Stimulated activated CD8-positive, alpha-beta memory T cell treated with anti-CD3 and anti-CD28 coated beads, Interleukin-7, amount 100 ng/mL, for 48 hours (primary cell): ENCODE results near the gene PSMD11.
"Not testable (repeated sequence)": the region's sequence is repeated elsewhere in the genome, so short reads cannot be mapped to it uniquely, and the experiment has no call there.

Experiments
- DNase-seq, 2 donors: peaks; one replicate each; pipeline ENCODE4 v3.0.0-alpha.2; 2020; ENCODE audit warnings: low read depth in 1 of 2; ENCODE audit errors: extremely low read depth in 1 of 2

PSMD11 gene

GRCh38 chr17:32510466-32510865 lies 66.2 kb downstream of the PSMD11 start:
- no peak for DNase-seq

GRCh38 chr17:32512328-32512727 lies 68.0 kb downstream of the PSMD11 start:
- DNase-seq, result no peak

GRCh38 chr17:32513579-32513978 lies 69.3 kb downstream of the PSMD11 start:
- no peak for DNase-seq

GRCh38 chr17:32514606-32515005 lies 70.3 kb downstream of the PSMD11 start:
- DNase-seq, result no peak

- no peak for DNase-seq
Measured at GRCh38 chr17:32515677-32516383, 71.5 kb downstream of the PSMD11 start.

- DNase-seq, result no peak
Measured at GRCh38 chr17:32516450-32516849, 72.1 kb downstream of the PSMD11 start.

DNA sequence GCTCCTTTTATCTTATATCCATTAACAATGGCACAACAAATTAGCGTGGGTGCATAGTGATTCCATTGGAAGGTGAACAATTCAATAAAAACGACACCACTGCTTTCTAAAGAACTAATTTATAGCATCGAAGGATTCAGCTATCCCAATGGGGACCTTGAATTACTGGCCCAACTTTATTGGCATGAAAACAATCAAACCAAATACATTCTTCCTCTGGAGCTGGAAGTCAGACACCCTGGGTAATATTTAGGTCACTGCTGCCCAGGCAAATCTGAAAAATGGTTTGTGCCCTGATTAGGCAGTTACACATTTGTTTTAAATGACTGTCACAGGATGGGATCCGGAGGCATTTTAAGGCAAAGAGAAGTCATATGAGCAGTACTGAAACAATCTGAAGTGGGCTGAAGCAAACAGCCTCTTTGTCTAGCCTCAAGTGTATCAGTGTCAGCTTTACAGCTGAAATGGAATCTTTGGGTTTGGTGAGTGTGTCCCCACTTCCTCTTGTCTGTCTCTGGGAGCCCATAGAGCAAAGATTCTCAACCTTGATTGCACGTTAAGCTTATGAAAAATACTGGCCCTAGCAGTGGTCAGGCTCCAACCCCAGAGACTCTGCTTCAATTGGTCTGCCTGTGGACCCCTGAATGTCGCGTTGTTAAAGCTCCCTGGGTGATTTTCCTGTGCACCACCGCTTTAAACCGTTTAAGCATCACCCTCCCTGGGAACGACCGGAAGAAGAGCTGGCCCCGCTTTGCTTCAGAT lies 72.8 kb downstream of the PSMD11 start:
- DNase-seq, result no peak

DNA sequence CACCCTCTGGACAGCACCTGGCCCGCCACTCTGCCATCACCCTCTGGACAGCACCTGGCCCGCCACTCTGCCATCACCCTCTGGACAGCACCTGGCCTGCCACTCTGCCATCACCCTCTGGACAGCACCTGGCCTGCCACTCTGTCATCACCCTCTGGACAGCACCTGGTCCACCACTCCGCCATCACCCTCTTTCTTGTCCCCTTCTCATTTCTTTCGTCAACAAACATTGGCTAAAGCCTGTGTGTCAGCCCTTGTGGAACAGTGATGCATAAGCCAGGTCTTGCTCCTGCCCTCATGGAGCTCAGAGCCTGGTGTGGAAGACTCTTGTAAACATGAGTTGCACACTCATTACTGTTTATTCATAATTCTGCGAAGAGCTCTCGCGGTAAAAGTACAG lies 73.7 kb downstream of the PSMD11 start:
- no peak for DNase-seq

GRCh38 chr17:32518646-32519227 lies 74.4 kb downstream of the PSMD11 start:
- no peak for DNase-seq

GRCh38 chr17:32519228-32520103 lies 75.2 kb downstream of the PSMD11 start:
- peak; percentile 43 to 61 for DNase-seq

DNA sequence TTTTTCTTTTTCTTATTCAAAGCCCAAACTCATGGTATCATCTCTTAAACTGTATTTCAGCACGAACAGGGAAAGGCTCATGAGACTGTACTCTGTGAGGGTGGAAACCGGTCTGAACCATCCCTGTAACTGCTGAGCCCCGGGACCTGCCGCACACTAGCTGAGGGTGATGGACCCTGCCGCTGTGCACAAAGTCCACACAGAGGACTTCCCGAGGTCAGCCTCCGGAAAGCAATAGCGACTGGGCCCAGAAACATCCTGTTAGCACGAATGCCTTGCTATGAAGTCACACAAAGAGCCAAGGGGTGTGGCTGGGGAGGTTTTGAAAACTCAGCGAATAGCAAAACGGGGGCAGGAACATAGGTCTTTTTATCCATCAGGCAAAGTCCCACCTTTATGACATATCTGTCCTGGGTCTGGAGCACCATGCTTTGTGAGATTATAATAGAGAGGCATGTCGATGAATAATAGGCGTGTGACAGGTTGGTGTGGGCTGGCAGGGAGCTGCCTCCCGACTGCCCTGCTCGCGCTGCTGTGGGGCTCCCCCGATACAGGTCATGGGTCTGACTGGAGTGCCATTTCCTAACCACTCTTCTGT lies 75.9 kb downstream of the PSMD11 start:
- DNase-seq, result peak in 1 of 2 donors; percentile 58

DNA sequence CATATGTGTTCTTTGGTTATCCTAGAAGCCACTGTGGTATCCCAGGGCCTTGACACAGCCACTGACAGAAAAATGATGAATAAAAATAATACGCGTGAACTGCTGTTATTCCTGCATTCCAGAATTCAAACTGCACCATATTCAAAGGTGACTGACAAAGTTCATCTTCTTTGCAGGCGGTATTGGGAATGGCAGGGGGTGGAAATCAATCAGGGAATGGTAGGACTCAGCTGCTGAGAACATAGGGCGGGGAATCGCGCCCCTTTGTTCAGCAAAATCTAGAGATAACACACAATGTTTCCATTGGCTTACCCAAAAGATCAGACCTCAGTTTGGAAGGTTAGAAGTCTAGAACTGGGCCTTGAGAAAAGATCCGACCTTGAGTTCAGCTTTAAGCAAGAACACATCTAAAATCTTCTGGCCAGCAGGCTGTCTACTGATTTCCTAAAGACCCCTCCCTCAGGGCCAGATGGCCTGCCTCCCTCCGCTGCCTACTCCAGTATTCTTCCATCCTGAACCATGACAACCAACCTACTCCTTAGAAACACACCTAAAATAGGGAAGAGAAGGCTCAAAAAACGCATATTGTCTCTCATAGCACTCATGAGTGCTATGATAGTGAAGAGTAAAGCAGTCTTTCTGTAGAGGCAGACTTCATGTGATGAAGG lies 76.6 kb downstream of the PSMD11 start:
- no peak for DNase-seq

- DNase-seq, result peak in 1 of 2 donors; percentile 52
Measured at GRCh38 chr17:32523017-32523680, 78.8 kb downstream of the PSMD11 start.

DNA sequence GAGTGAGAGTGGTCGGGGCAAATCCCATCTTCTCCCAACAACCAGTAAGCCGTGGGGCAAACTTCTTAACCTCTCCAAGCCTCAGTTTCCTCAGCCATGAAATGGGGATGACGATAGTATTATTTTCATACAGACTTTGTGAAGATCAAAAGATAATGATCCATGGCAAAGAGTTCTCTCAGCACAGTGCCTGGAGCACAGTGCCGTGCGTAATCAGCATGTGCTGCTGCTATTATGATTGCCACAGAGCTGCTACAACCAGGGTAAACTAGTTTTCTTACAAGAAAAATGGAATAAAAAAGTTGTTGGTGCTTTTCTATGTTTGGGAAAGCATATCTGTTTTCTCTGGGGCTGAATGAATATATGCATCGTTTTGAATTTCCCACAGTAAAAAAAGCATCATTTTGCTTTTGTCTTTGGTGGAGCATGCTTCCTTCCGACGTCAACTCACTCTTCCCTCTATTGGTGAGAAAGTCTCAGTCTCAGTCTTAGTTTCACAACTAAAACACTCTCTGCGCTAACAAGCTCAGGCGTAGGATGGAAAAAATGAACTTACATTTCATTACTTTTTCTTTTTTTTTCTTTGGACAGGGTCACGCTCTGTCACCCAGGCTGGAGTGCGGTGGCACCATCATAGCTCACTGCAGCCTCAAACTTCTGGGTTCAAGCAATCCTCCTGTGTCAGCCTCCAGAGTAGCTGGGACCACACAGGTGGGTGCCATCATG lies 79.7 kb downstream of the PSMD11 start:
- no peak for DNase-seq

DNA sequence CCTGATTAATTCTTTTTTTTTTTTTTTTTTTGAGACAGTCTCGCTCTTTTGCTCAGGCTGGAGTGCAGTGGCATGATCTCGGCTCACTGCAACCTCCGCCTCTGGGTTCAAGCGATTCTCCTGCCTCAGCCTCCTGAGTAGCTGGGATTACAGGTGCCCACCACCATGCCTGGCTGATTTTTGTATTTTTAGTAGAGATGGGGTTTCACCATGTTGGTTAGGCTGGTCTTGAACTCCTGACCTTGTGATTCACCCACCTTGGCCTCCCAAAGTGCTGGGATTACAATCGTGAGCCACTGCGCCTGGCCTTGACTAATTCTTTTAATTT lies 80.2 kb downstream of the PSMD11 start:
- not testable (repeated sequence) for DNase-seq

DNA sequence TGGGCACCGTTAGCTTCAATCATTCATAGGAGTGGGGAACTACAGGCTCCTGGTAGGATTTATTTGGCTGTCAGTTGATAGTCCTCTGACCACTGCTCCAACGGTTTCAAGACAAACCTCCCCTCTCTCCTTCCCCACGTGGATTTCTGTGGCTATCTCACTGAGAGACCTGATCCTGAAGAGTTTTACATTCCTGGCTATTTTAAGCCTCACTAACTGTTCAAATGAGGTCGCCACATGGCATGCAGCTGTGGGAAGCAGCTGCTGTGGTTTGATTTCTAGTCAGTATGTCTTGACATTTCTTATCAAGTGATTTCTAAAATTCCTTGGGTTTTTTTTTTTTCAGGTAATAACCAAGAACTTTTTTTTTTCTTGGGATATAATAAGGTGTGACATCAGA lies 80.8 kb downstream of the PSMD11 start:
- no peak for DNase-seq

GRCh38 chr17:32527146-32527545 lies 82.8 kb downstream of the PSMD11 start:
- DNase-seq, result no peak

DNA sequence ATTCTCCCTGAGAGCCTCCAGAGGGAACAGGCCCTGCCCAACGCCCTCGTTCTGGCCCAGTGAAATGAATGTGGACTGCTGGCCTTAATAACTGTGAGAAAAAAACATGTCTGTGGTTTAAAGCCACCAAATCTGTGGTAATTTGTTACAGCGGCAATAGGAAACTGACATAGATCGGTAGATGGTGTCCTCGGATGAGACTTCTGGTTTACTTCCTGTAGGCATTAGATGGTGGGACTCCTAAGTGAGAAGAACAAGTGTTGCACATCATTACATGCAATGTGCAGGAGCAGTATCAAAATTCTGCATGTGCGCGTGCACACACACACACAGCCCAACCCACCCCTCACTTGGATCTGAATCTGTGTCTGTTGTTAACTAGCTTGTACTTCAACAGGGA lies 84.5 kb downstream of the PSMD11 start:
- DNase-seq, result no peak

DNA sequence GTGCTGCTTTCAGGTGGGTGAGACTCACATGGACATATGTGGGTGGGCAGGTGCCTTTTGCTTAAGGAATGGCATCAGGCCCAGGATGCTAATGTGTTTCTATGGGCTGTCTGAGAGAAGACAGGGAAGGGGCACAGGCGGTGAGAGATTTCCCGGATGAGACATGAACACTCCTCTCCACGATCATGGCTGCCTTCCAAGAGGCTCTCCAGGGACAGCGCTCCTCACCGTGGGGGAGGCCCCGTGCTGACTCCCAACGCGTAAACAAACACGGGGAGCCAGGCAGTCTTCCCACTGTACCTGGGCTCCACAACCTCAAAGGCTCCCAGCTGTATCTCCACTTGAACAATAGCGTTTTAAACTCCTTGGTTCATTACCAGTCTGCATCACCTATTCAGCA lies 85.3 kb downstream of the PSMD11 start:
- DNase-seq, result no peak
